ENCODE data around the gene RNF213.
A peak's percentile ranks its signal among the peaks of the same experiment; 100 is the strongest.

Gene RNF213

GRCh38 chr17:80441133-80441578 is 180.5 kb downstream of the RNF213 start:
- peak; percentile 9 for DNase-seq

GRCh38 chr17:80441598-80442322 is 181.1 kb downstream of the RNF213 start:
- no peak for DNase-seq

- DNase-seq, result no peak
Observed at GRCh38 chr17:80442323-80442659, 181.6 kb downstream of the RNF213 start.

- no peak for DNase-seq
Observed at GRCh38 chr17:80442764-80443163, 182.1 kb downstream of the RNF213 start.

- DNase-seq, result no peak
Observed at GRCh38 chr17:80443498-80443897, 182.8 kb downstream of the RNF213 start.

GRCh38 chr17:80443916-80444643 is 183.4 kb downstream of the RNF213 start:
- no peak for DNase-seq

GRCh38 chr17:80444644-80444979 is 184.0 kb downstream of the RNF213 start:
- no peak for DNase-seq

- no peak for DNase-seq
Observed at GRCh38 chr17:80445007-80445725, 184.5 kb downstream of the RNF213 start.

- DNase-seq, result no peak
Observed at GRCh38 chr17:80445726-80446110, 185.1 kb downstream of the RNF213 start.

- no peak for DNase-seq
Observed at GRCh38 chr17:80446645-80447405, 186.2 kb downstream of the RNF213 start.

- DNase-seq, result no peak
Observed at GRCh38 chr17:80447790-80448189, 187.1 kb downstream of the RNF213 start.
